ENCODE results near the gene HDAC5.

GRCh38 chr17:44120851-44121605 lies 2.4 kb downstream of the HDAC5 start:
- no peak for TF ChIP-seq GATA3 (IDR thresholded peaks at IDR 0.05; ENCODE audit: low read depth, low read length)
- no peak for TF ChIP-seq GATA2 (IDR thresholded peaks at IDR 0.05; ENCODE audit: low read depth, low read length)

Measured in SH-SY5Y (cell line).